ENCODE measurements around the gene CDK12. TPM values are rescaled to one million over a fixed set of nuclear protein-coding genes. Genes with fewer than 3 reads are reported as not detected.

Gene CDK12
- total and polyA plus RNA-seq, 9 of the 15 experiments (the other 6 are each of a cell fraction or from before 2014, with no cell fraction given): 3.4 to 65.6 (median 36.8) TPM

- Histone ChIP-seq H3K36me3 (ENCODE audit: control insufficient read depth, insufficient read depth, low read length) (no peaks in the 10 kb centered on the region), H3K9me3 (replicated peaks; ENCODE audit: control insufficient read depth, insufficient read depth, low read depth, low read length) (no peaks in the 10 kb centered on the region), H3K79me2 (ENCODE audit: control insufficient read depth, insufficient read depth, low read length) (no peaks in the 10 kb centered on the region), H3K9me1 (ENCODE audit: control insufficient read depth, insufficient read depth, low read length) (peaks cover 2% of the 10 kb centered on the region), H3K4me2 (ENCODE audit: insufficient read depth, low read length) (no peak overlapping the region), H2AFZ (ENCODE audit: low read depth, low read length) (no peak overlapping the region), H3K9ac (ENCODE audit: insufficient read depth in 1 of 2, low read depth in 2 of 2, low read length in 2 of 2) (no peak overlapping the region), H4K20me1 (replicated peaks; ENCODE audit: control insufficient read depth, insufficient read depth, low read length) (0 out of 2 replicates have a peak, but pooled peaks cover 7% of the 10 kb centered on the region), H3K27me3 (ENCODE audit: control insufficient read depth in 2 of 2, insufficient read depth in 2 of 2, low read length in 2 of 2) (peaks cover 23 to 43% of the 10 kb centered on the region in 2 experiments), H3K27ac (ENCODE audit: extremely low read depth, low read depth, low read length) (no peak overlapping the region), H3K4me3 (no peak overlapping the region), H3K4me1 (replicated peaks in 1 of 2; ENCODE audit: control insufficient read depth in 2 of 2, insufficient read depth in 2 of 2, low read length in 2 of 2) (no peaks in the 10 kb centered on the region)
- 6% methylated on average over 20 of the region's 20 CpGs for WGBS (ENCODE audit: insufficient coverage, low coverage, missing lambda C conversion rate)
- CTCF ChIA-PET (ENCODE audit: low intra/inter-chr PET ratio): no interaction called here
- in situ Hi-C loops (cut with MboI): no loop called here
- ATAC-seq: no peak
- BruUV-seq (replicated peaks): no TSS peak
- no peak for FAIRE-seq
- TF ChIP-seq KAT2B (IDR thresholded peaks at IDR 0.05; ENCODE audit: low read depth, low read length) (no peak), MCM3 (IDR thresholded peaks at IDR 0.05) (no peak), ESRRA (IDR thresholded peaks at IDR 0.05; ENCODE audit: borderline replicate concordance, low read depth) (no peak), RBM25 (IDR thresholded peaks at IDR 0.05; ENCODE audit: low read depth, low read length, severe bottlenecking) (peak; percentile 57), ZFP36 (IDR thresholded peaks at IDR 0.05; ENCODE audit: low read depth, low read length, partially characterized antibody) (no peak), KAT8 (IDR thresholded peaks at IDR 0.05; ENCODE audit: low read depth) (no peak), ZNF830 (CRISPR knock-in tag; IDR thresholded peaks at IDR 0.05) (no peak), SIX5 (IDR thresholded peaks at IDR 0.05; ENCODE audit: borderline replicate concordance in 1 of 2, insufficient read depth in 1 of 2, low read depth in 1 of 2, low read length in 2 of 2) (no peak), BCOR (IDR thresholded peaks at IDR 0.05) (peak; percentile 49; the same call in 1 of the 2 replicates), DMBX1 (CRISPR knock-in tag; IDR thresholded peaks at IDR 0.05; ENCODE audit: borderline replicate concordance) (no peak), TAL1 (IDR thresholded peaks at IDR 0.05) (no peak), ATF4 (CRISPR knock-in tag; IDR thresholded peaks at IDR 0.05) (no peak)
- intact Hi-C loops (cut with micrococcal nuclease): no loop called here
- POLR2A ChIA-PET: no interaction called here
- DNase-seq (ENCODE audit: extremely low read depth in 1 of 4, low spot score in 3 of 4): no peak
These were observed 119.9 kb downstream of the CDK12 start for GRCh38 chr17:39581071-39581758.

All from K562 (cell line).